Measurements from ENCODE around the gene SSRP1.

Gene SSRP1

GRCh38 chr11:57313071-57313787, 22.5 kb downstream of the SSRP1 start:
- DNase-seq = no peak

GRCh38 chr11:57312511-57313021, 23.1 kb downstream of the SSRP1 start:
- no peak for DNase-seq

GRCh38 chr11:57311109-57311936, 24.4 kb downstream of the SSRP1 start:
- peak; percentile 30 for DNase-seq

- DNase-seq = no peak
These were observed 25.0 kb downstream of the SSRP1 start for GRCh38 chr11:57310630-57311086.

GRCh38 chr11:57310091-57310490, 25.6 kb downstream of the SSRP1 start:
- DNase-seq = no peak

GRCh38 chr11:57309106-57310059, 26.3 kb downstream of the SSRP1 start:
- no peak for DNase-seq

- no peak for DNase-seq
These were observed 27.1 kb downstream of the SSRP1 start for GRCh38 chr11:57308426-57309060.

- no peak for DNase-seq
These were observed 27.9 kb downstream of the SSRP1 start for GRCh38 chr11:57307666-57308270.

GRCh38 chr11:57306940-57307565, 28.6 kb downstream of the SSRP1 start:
- DNase-seq = no peak

GRCh38 chr11:57306161-57306876, 29.4 kb downstream of the SSRP1 start:
- DNase-seq = no peak

GRCh38 chr11:57305523-57305922, 30.2 kb downstream of the SSRP1 start:
- DNase-seq = no peak

- no peak for DNase-seq
These were observed 31.6 kb downstream of the SSRP1 start for GRCh38 chr11:57303990-57304579.

GRCh38 chr11:57303280-57303989, 32.3 kb downstream of the SSRP1 start:
- DNase-seq = no peak

- no peak for DNase-seq
These were observed 33.2 kb downstream of the SSRP1 start for GRCh38 chr11:57302489-57302888.

GRCh38 chr11:57301711-57302423, 33.8 kb downstream of the SSRP1 start:
- no peak for DNase-seq

- DNase-seq = no peak
These were observed 34.9 kb downstream of the SSRP1 start for GRCh38 chr11:57300785-57301184.

- no peak for DNase-seq
These were observed 36.4 kb downstream of the SSRP1 start for GRCh38 chr11:57299150-57299737.

GRCh38 chr11:57297221-57297620, 38.5 kb downstream of the SSRP1 start:
- no peak for DNase-seq

Measured in activated T-cell treated with anti-CD3 and anti-CD28 coated beads for 4 hours (primary cell).